Hepatocyte (in vitro differentiated cells): Measurements from ENCODE around the gene DOCK1. TPM values are rescaled to one million over a fixed set of nuclear protein-coding genes. Genes with fewer than 3 reads are reported as not detected.

ENCODE experiments used
- DNase-seq: peaks from one replicate; pipeline ENCODE4 v3.0.0-alpha.2; 2016; ENCODE audit warnings: low spot score
- H2AFZ ChIP-seq: fragments of 200-600 bp; sonication (generic); 2 replicates; pipeline ENCODE4 v1.6.0; 2016; ENCODE audit warnings: antibody characterized with exemption, mild to moderate bottlenecking
- H3K27ac ChIP-seq: fragments of 200-600 bp; sonication (generic); 2 replicates; pipeline ENCODE4 v1.5.1; 2016; ENCODE audit warnings: mild to moderate bottlenecking
- H3K27me3 ChIP-seq: fragments of 200-600 bp; sonication (generic); 2 replicates; pipeline ENCODE4 v1.6.1; 2016
- H3K36me3 ChIP-seq: fragments of 200-600 bp; sonication (generic); replicated peaks from 2 replicates; pipeline ENCODE4 v1.5.1; 2016; ENCODE audit warnings: low read depth; ENCODE audit not compliant: insufficient read depth
- H3K4me1 ChIP-seq: fragments of 200-600 bp; sonication (generic); 2 replicates; pipeline ENCODE4 v1.5.1; 2016; ENCODE audit warnings: mild to moderate bottlenecking, moderate library complexity; ENCODE audit not compliant: insufficient read depth
- H3K4me2 ChIP-seq: fragments of 200-600 bp; sonication (generic); 2 replicates; pipeline ENCODE4 v1.6.0; 2016
- H3K4me3 ChIP-seq: fragments of 200-600 bp; sonication (generic); 2 replicates; pipeline ENCODE4 v1.5.1; 2016; ENCODE audit warnings: mild to moderate bottlenecking
- H3K79me2 ChIP-seq: fragments of 200-600 bp; sonication (generic); 2 replicates; pipeline ENCODE4 v1.6.0; 2017; ENCODE audit warnings: mild to moderate bottlenecking
- H3K9me2 ChIP-seq: fragments of 200-600 bp; sonication (generic); replicated peaks from 2 replicates; pipeline ENCODE4 v1.6.0; 2017; ENCODE audit warnings: mild to moderate bottlenecking; ENCODE audit not compliant: insufficient read depth
- H3K9me3 ChIP-seq: fragments of 200-600 bp; sonication (generic); 2 replicates; pipeline ENCODE4 v1.5.1; 2016; ENCODE audit warnings: low read depth, mild to moderate bottlenecking
- H4K20me1 ChIP-seq: fragments of 200-600 bp; sonication (generic); 2 replicates; pipeline ENCODE4 v1.6.0; 2016; ENCODE audit warnings: mild to moderate bottlenecking; ENCODE audit not compliant: insufficient read depth, poor library complexity, severe bottlenecking
- EZH2 ChIP-seq: fragments of 200-600 bp; sonication (generic); IDR thresholded peaks from 2 replicates; pipeline ENCODE4 v1.6.1; 2016; ENCODE audit warnings: antibody characterized with exemption, mild to moderate bottlenecking, borderline replicate concordance
- EZH2phosphoT487 ChIP-seq: fragments of 200-600 bp; sonication (generic); IDR thresholded peaks from one replicate; pipeline ENCODE4 v1.6.1; 2018; ENCODE audit warnings: antibody characterized with exemption, mild to moderate bottlenecking, low read depth, moderate library complexity; ENCODE audit not compliant: unreplicated experiment, severe bottlenecking
- WGBS: methylation state at CpG from one replicate; pipeline ENCODE4 v1.1.6; 2016; ENCODE audit warnings: low lambda C conversion rate; ENCODE audit errors: missing lambda C conversion rate; 5-methylcytosine and 5-hydroxymethylcytosine counted together
- polyA plus RNA-seq: library from polyadenylated mRNA; unstranded; fragments of >200 nt; fragmentation: Nextera tagmentation; extraction: Ambion mirVana; gene quantifications from 2 replicates; pipeline ENCODE4 v1.2.1, GENCODE V29; 2016
- total RNA-seq: library from RNA; depleted of rRNA; stranded (reverse); fragments of >200 nt; gene quantifications from 2 replicates; pipeline ENCODE4 v1.2.3, GENCODE V29; 2014
- TF ChIP-seq, protein P1 (sequence below): fragments of 200-600 bp; sonication (generic); IDR thresholded peaks from 2 replicates; pipeline ENCODE4 v1.5.1; 2016; ENCODE audit warnings: antibody characterized with exemption, mild to moderate bottlenecking; ENCODE audit not compliant: poor library complexity

The DOCK1 gene
- total and polyA plus RNA-seq, 2 experiments from 2014 or later = 16.0 to 55.5 TPM

DNA sequence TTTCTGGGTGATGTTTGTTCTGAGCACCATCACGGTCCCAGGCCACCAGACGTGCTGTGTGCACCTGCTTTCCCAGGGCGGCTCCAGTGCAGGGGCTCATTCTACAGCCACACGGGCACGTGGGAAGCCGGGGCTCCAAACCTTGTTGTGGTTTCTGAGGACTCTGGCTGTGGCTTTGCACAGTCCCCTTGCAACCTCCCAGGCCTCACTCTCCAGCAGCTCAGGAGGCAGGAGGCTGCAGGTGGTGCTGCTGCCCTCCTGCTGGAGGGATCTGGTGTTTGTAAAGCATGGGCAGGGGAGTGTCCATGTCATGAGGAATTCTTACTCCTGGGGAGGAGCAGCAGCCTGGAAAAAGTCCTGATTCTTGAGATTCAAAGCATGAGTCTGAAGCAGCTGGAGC lies 236.9 kb downstream of the DOCK1 start:
- Histone ChIP-seq H3K4me1 (no peaks in the 10 kb centered on the region), H3K27ac (no peak overlapping the region), H3K9me3 (no peaks in the 10 kb centered on the region), H3K4me2 (no peak overlapping the region), H3K27me3 (no peaks in the 10 kb centered on the region), H4K20me1 (no peaks in the 10 kb centered on the region), H3K36me3 (no peaks in the 10 kb centered on the region), H2AFZ (no peak overlapping the region), H3K9me2 (no peaks in the 10 kb centered on the region), H3K4me3 (no peak overlapping the region), H3K79me2 (no peaks in the 10 kb centered on the region)
- WGBS = 91% methylated on average over 6 of the region's 6 CpGs
- DNase-seq = no peak
- TF ChIP-seq EZH2phosphoT487 (no peak), EZH2 (no peak)
- TF ChIP-seq, protein P1, sequence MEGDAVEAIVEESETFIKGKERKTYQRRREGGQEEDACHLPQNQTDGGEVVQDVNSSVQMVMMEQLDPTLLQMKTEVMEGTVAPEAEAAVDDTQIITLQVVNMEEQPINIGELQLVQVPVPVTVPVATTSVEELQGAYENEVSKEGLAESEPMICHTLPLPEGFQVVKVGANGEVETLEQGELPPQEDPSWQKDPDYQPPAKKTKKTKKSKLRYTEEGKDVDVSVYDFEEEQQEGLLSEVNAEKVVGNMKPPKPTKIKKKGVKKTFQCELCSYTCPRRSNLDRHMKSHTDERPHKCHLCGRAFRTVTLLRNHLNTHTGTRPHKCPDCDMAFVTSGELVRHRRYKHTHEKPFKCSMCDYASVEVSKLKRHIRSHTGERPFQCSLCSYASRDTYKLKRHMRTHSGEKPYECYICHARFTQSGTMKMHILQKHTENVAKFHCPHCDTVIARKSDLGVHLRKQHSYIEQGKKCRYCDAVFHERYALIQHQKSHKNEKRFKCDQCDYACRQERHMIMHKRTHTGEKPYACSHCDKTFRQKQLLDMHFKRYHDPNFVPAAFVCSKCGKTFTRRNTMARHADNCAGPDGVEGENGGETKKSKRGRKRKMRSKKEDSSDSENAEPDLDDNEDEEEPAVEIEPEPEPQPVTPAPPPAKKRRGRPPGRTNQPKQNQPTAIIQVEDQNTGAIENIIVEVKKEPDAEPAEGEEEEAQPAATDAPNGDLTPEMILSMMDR = no peak

DNA sequence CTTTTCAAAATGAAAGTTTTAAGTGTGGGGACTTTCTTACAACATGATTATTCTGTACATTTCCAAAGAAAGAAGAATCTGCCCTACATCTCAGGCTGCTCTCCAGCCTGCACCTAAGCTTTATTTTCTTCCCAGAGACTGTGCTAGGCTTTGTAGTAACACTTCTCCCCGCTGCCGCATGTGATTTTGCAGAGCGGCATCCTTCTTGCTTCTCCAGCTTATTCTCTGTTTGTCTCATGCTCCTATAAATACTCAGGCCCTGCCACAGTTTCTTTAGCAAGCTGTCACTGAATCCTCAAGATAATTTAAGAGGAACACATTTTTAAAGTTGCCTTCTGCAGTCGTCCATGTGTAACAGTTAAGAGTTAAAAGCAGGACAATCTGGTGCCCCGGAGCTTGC lies 237.6 kb downstream of the DOCK1 start:
- DNase-seq = no peak
- Histone ChIP-seq H4K20me1 (no peaks in the 10 kb centered on the region), H2AFZ (no peak overlapping the region), H3K79me2 (no peaks in the 10 kb centered on the region), H3K27ac (no peak overlapping the region), H3K36me3 (no peaks in the 10 kb centered on the region), H3K4me3 (no peak overlapping the region), H3K9me2 (no peaks in the 10 kb centered on the region), H3K9me3 (no peaks in the 10 kb centered on the region), H3K27me3 (no peaks in the 10 kb centered on the region), H3K4me2 (no peak overlapping the region), H3K4me1 (no peaks in the 10 kb centered on the region)
- WGBS = 93% methylated on average over 5 of the region's 5 CpGs
- no peak for TF ChIP-seq EZH2
- TF ChIP-seq, protein P1 = no peak
- TF ChIP-seq EZH2phosphoT487 = no peak

DNA sequence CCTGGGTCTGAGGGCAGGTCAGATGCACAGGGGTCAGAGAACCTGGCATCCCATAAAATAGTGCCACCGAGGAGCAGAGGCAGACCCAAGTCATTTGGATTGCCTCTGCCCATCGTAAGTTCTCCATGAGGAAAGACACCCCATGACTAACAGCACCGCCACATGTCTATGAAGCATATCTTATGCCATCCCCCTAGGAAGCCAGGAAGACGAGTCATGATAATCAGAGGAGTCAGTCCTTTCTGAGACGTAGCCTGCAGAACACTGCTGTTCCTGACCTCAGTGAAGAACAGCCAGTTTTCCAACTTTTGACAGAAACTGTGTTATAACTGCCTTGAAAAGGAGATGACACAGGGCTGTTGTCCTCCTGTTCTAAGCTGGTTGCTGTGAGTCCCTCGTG lies 239.9 kb downstream of the DOCK1 start:
- 94% methylated on average over 6 of the region's 6 CpGs for WGBS
- no peaks in the 10 kb centered on the region for H3K27me3 ChIP-seq
- H3K9me3 ChIP-seq = no peaks in the 10 kb centered on the region
- H3K79me2 ChIP-seq = no peaks in the 10 kb centered on the region
- no peaks in the 10 kb centered on the region for H3K36me3 ChIP-seq
- H3K27ac ChIP-seq = no peak overlapping the region
- H3K4me3 ChIP-seq = no peak overlapping the region
- no peak overlapping the region for H3K4me2 ChIP-seq
- no peak overlapping the region for H2AFZ ChIP-seq
- H3K4me1 ChIP-seq = no peaks in the 10 kb centered on the region
- H4K20me1 ChIP-seq = no peaks in the 10 kb centered on the region
- TF ChIP-seq EZH2 (no peak), EZH2phosphoT487 (no peak)
- TF ChIP-seq, protein P1 = no peak
- no peaks in the 10 kb centered on the region for H3K9me2 ChIP-seq
- no peak for DNase-seq

DNA sequence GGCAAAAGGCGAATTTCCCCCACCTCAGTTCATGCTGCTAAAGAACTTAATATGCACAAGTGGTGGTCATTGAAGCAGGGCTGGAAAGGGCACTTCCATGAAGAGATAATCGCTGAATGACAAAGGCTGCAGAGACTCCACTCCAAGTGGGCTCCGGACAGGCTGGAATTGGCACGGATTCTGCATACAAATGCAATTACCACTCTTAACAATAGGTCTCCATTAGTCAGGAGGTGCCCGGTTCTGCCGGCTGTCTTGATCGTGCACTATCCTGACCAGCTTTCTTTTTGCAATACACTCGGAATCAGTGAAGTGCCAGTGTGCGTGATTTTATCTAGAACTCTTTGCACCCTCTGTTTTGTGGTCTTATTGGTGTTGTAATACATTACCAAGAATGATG lies 241.4 kb downstream of the DOCK1 start:
- H3K4me3 ChIP-seq = no peak overlapping the region
- H3K4me2 ChIP-seq = no peak overlapping the region
- H3K9me2 ChIP-seq = no peaks in the 10 kb centered on the region
- H3K79me2 ChIP-seq = no peaks in the 10 kb centered on the region
- no peaks in the 10 kb centered on the region for H3K36me3 ChIP-seq
- H4K20me1 ChIP-seq = no peaks in the 10 kb centered on the region
- no peaks in the 10 kb centered on the region for H3K27me3 ChIP-seq
- 96% methylated on average over 9 of the region's 9 CpGs for WGBS
- H3K27ac ChIP-seq = no peak overlapping the region
- TF ChIP-seq, protein P1 = no peak
- TF ChIP-seq EZH2 (no peak), EZH2phosphoT487 (no peak)
- no peaks in the 10 kb centered on the region for H3K4me1 ChIP-seq
- no peak overlapping the region for H2AFZ ChIP-seq
- DNase-seq = no peak
- no peaks in the 10 kb centered on the region for H3K9me3 ChIP-seq
